Body of pancreas (tissue), 4 donors: ENCODE measurements around the gene CMTM3. TPM values are rescaled to one million over a fixed set of nuclear protein-coding genes. Genes with fewer than 3 reads are reported as not detected.

Source experiments
- ATAC-seq: fragments of 150-250 bp; one replicate; pipeline ENCODE4 v1.9.1; 2016
- DNase-seq, 4 donors: peaks; one replicate each; pipeline ENCODE4 v3.0.0-alpha.2; 2019
- H3K27ac ChIP-seq, 4 donors: fragments of 200-600 bp; sonication (generic); 1 replicate in 3 of 4; 2 replicates in 1 of 4; pipeline versions ENCODE4 v1.5.1 to v1.6.1; 2016 to 2019; ENCODE audit warnings: mild to moderate bottlenecking in 1 of 4, mixed read lengths in 1 of 4, moderate library complexity in 1 of 4
- H3K27me3 ChIP-seq, 2 donors: fragments of 200-600 bp; sonication (generic); one replicate each; pipeline ENCODE4 v1.6.0; 2016; ENCODE audit warnings: mild to moderate bottlenecking in 1 of 2
- H3K36me3 ChIP-seq, 2 donors: fragments of 200-600 bp; sonication (generic); replicated peaks in 1 of 2; 2 replicates each; pipeline ENCODE4 v1.5.1; 2016; ENCODE audit warnings: low read depth in 2 of 2; ENCODE audit not compliant: insufficient read depth in 1 of 2
- H3K4me1 ChIP-seq: fragments of 200-600 bp; sonication (generic); one replicate; pipeline ENCODE4 v1.6.0; 2016
- H3K4me3 ChIP-seq, 2 donors: fragments of 200-600 bp; sonication (generic); 1 replicate in 1 of 2; 2 replicates in 1 of 2; pipeline ENCODE4 v1.5.1; 2016 to 2019
- H3K9me3 ChIP-seq, 3 donors: fragments of 200-600 bp; sonication (generic); 1 replicate in 2 of 3; 2 replicates in 1 of 3; pipeline ENCODE4 v1.5.1; 2016
- POLR2A ChIP-seq, 3 donors: fragments of 450-650 bp; IDR thresholded peaks; one replicate each; pipeline ENCODE4 v1.6.1; 2016; ENCODE audit warnings: antibody characterized with exemption in 3 of 3, mild to moderate bottlenecking in 2 of 3
- WGBS, 2 donors: methylation state at CpG; one replicate each; pipeline ENCODE4 v1.1.5; 2017; 5-methylcytosine and 5-hydroxymethylcytosine counted together
- intact Hi-C: fragments of 100-400 bp; cut with DNase I; formaldehyde crosslinking; loops from one replicate; pipeline ENCODE4 v1.15.1; 2023
- total RNA-seq, 2 donors: library from RNA; depleted of rRNA; stranded (reverse); fragments of >200 nt; gene quantifications; one replicate each; pipeline ENCODE4 v1.1.0, GENCODE V29; 2016
- TF ChIP-seq, protein P1 (sequence below), 7 experiments: fragments of 450-650 bp in 4 of 7; fragments of 200-600 bp in 3 of 7; sonication (generic) in 3 of 7; IDR thresholded peaks; one replicate each; pipeline ENCODE4 v1.5.1; 2016 to 2019; ENCODE audit warnings: antibody characterized with exemption in 7 of 7

CMTM3 gene
- total RNA-seq, 2 donors from 2014 or later = 4.3 to 6.0 TPM

- intact Hi-C loops = no loop called here
- H3K4me3 ChIP-seq = no peak overlapping the region
- no peaks in the 10 kb centered on the region for H3K4me1 ChIP-seq
- no peaks in the 10 kb centered on the region for H3K27me3 ChIP-seq
- TF ChIP-seq, protein P1, sequence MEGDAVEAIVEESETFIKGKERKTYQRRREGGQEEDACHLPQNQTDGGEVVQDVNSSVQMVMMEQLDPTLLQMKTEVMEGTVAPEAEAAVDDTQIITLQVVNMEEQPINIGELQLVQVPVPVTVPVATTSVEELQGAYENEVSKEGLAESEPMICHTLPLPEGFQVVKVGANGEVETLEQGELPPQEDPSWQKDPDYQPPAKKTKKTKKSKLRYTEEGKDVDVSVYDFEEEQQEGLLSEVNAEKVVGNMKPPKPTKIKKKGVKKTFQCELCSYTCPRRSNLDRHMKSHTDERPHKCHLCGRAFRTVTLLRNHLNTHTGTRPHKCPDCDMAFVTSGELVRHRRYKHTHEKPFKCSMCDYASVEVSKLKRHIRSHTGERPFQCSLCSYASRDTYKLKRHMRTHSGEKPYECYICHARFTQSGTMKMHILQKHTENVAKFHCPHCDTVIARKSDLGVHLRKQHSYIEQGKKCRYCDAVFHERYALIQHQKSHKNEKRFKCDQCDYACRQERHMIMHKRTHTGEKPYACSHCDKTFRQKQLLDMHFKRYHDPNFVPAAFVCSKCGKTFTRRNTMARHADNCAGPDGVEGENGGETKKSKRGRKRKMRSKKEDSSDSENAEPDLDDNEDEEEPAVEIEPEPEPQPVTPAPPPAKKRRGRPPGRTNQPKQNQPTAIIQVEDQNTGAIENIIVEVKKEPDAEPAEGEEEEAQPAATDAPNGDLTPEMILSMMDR (IDR thresholded peaks at IDR 0.05) = no peak
- TF ChIP-seq POLR2A (IDR thresholded peaks at IDR 0.05) = no peak
- H3K9me3 ChIP-seq = no peaks in the 10 kb centered on the region
- peaks cover 0 to 5% of the 10 kb centered on the region in 2 donors for H3K36me3 ChIP-seq
- no peak for DNase-seq
- ATAC-seq = no peak
- WGBS, 2 donors = 97 to 100% methylated on average over 1 of the region's 1 CpG
- no peak overlapping the region for H3K27ac ChIP-seq
Observed at GRCh38 chr16:66569131-66569530, 35.4 kb upstream of the CMTM3 start.

DNA sequence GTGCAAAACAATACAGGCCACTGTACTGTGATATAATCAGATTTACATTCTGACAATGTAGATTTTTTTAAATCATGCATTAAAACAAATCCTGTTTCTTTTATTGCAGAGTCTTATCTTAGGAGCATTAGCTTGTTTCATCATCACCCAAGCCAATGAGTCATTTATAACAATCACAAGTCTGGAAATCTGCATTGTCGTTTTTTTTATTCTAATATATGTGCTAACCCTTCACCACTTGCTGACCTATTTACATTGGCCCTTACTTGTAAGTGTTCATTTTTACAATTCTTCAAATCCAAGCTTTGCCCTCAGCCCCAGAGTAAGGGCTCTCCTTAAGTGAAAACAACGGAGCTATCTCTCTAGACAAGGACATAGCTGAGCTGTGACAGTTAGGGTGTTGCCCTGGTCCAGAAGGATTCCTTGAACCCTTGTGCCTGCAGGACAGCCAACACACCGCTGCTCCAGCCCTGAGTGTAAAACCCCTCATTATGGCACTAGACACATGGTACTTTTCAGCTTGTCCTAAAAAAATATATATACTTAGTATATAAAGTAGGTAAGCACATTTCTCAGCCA lies 34.6 kb upstream of the CMTM3 start:
- ATAC-seq = no peak

GRCh38 chr16:66572356-66572755 lies 32.1 kb upstream of the CMTM3 start:
- 65 to 67% methylated on average over 2 of the region's 2 CpGs for whole genome bisulfite sequencing, 2 donors
- H3K27ac ChIP-seq = no peak overlapping the region
- H3K4me1 ChIP-seq = no peaks in the 10 kb centered on the region
- H3K9me3 ChIP-seq = no peaks in the 10 kb centered on the region
- intact Hi-C loops = no loop called here
- no peak for TF ChIP-seq POLR2A (IDR thresholded peaks at IDR 0.05)
- TF ChIP-seq, protein P1 (IDR thresholded peaks at IDR 0.05) = no peak
- no peaks in the 10 kb centered on the region for H3K36me3 ChIP-seq
- no peak for DNase-seq
- no peaks in the 10 kb centered on the region for H3K27me3 ChIP-seq
- no peak for ATAC-seq
- H3K4me3 ChIP-seq = no peak overlapping the region

More for the DNA sequence above, 34.6 kb upstream of the CMTM3 start:
- TF ChIP-seq, protein P1 (IDR thresholded peaks at IDR 0.05) = no peak
- TF ChIP-seq POLR2A (IDR thresholded peaks at IDR 0.05) = no peak
- WGBS, 2 donors = 62 to 63% methylated on average over 3 of the region's 3 CpGs
- Histone ChIP-seq H3K4me3 (no peak overlapping the region), H3K27ac (no peak overlapping the region), H3K27me3 (no peaks in the 10 kb centered on the region), H3K4me1 (no peaks in the 10 kb centered on the region), H3K36me3 (peaks cover 0 to 2% of the 10 kb centered on the region in 2 donors), H3K9me3 (no peaks in the 10 kb centered on the region)
- DNase-seq = no peak
- intact Hi-C loops = no loop called here

DNA sequence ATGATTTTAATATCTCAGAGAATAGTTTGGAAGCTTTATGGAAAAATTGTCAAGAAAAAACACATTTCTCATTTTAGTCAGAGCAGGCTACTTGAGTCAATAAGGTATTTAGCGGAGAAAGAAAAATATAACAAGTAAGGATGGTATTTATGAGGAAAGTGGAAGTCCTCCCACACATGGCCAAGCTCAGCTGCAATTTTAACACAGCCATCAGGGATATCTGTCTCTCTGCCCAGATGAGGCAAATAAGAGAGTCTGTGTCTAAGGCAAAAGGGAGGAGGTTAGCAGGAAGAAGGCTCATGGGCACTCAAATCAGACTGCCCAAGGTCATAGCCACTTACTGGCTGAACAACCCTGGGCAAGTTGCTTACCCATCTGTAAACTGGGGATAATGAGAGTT lies 30.4 kb upstream of the CMTM3 start:
- Histone ChIP-seq H3K27me3 (no peaks in the 10 kb centered on the region), H3K9me3 (no peaks in the 10 kb centered on the region), H3K4me1 (no peaks in the 10 kb centered on the region), H3K27ac (no peak overlapping the region), H3K36me3 (no peaks in the 10 kb centered on the region), H3K4me3 (no peak overlapping the region)
- TF ChIP-seq, protein P1 (IDR thresholded peaks at IDR 0.05) = no peak
- no peak for TF ChIP-seq POLR2A (IDR thresholded peaks at IDR 0.05)
- ATAC-seq (no peak), DNase-seq (no peak)
- WGBS, 2 donors = 94% methylated on average over 1 of the region's 1 CpG
- intact Hi-C loops = no loop called here

GRCh38 chr16:66574531-66574930 lies 30.0 kb upstream of the CMTM3 start:
- no peaks in the 10 kb centered on the region for H3K4me1 ChIP-seq
- H3K27me3 ChIP-seq = no peaks in the 10 kb centered on the region
- H3K36me3 ChIP-seq = no peaks in the 10 kb centered on the region
- H3K4me3 ChIP-seq = no peak overlapping the region
- DNase-seq = no peak
- TF ChIP-seq, protein P1 (IDR thresholded peaks at IDR 0.05) = no peak
- TF ChIP-seq POLR2A (IDR thresholded peaks at IDR 0.05) = no peak
- no peak overlapping the region for H3K27ac ChIP-seq
- no peaks in the 10 kb centered on the region for H3K9me3 ChIP-seq
- no peak for ATAC-seq
- WGBS, 2 donors = 85 to 93% methylated on average over 3 of the region's 3 CpGs
- intact Hi-C loops = no loop called here
